Panc1 (cell line): ENCODE results near the gene SH3GL1. TPM values are rescaled to one million over a fixed set of nuclear protein-coding genes. Genes with fewer than 3 reads are reported as not detected.

Source experiments
- ATAC-seq: fragments of 200-7000 bp; cut with Tn5 transposase; 2 replicates; pipeline ENCODE4 v1.9.1; 2020; ENCODE audit warnings: mild to moderate bottlenecking, moderate library complexity
- BruUV-seq: library from RNA; stranded (reverse); fragments of 400-500 nt; replicated peaks from 2 replicates; lab custom pipeline; 2021; lab: Mats Ljungman, UMichigan
- CTCF ChIA-PET: fragments of 300-600 bp; sonication (Branson Sonifier 250); formaldehyde crosslinking; loops from one replicate; lab custom pipeline; 2022; ENCODE audit warnings: antibody characterized with exemption; lab: Charles Lee
- POLR2A ChIA-PET: fragments of 300-600 bp; sonication (Branson Sonifier 250); formaldehyde crosslinking; loops from one replicate; lab custom pipeline; 2022; ENCODE audit warnings: antibody characterized with exemption; lab: Charles Lee
- DNase-seq: peaks from one replicate; pipeline ENCODE4 v3.0.0-alpha.2; 2010; ENCODE audit warnings: low read depth, low spot score
- H3K27ac ChIP-seq: 2 replicates; pipeline ENCODE4 v1.5.1; 2011; ENCODE audit warnings: mild to moderate bottlenecking, low read length, inconsistent platforms
- H3K27me3 ChIP-seq: fragments of 200-500 bp; sonication (Bioruptor generic); 2 replicates; pipeline ENCODE4 v1.6.0; 2014; ENCODE audit warnings: low read length, inconsistent platforms; ENCODE audit not compliant: control insufficient read depth, insufficient read depth
- H3K36me3 ChIP-seq: fragments of 200-500 bp; sonication (Bioruptor generic); 2 replicates; pipeline ENCODE4 v1.5.1; 2014; ENCODE audit warnings: inconsistent platforms, mild to moderate bottlenecking, low read length, moderate library complexity; ENCODE audit not compliant: control insufficient read depth, insufficient read depth
- H3K4me1 ChIP-seq: 2 replicates; pipeline ENCODE4 v1.5.1; 2011; ENCODE audit warnings: inconsistent platforms, mild to moderate bottlenecking, low read length, moderate library complexity; ENCODE audit not compliant: control insufficient read depth, insufficient read depth
- H3K4me3 ChIP-seq, 2 experiments: 2 replicates each; pipeline ENCODE4 v1.5.1; 2011 to 2012; ENCODE audit warnings: low read depth in 2 of 2, low read length in 2 of 2, mild to moderate bottlenecking in 2 of 2, inconsistent platforms in 1 of 2, moderate library complexity in 1 of 2
- H3K9me3 ChIP-seq: fragments of 200-500 bp; sonication (Bioruptor generic); 2 replicates; pipeline ENCODE4 v1.5.1; 2014; ENCODE audit warnings: low read depth, mild to moderate bottlenecking, inconsistent platforms, low read length, moderate library complexity; ENCODE audit not compliant: control insufficient read depth, insufficient read depth
- POLR2AphosphoS5 ChIP-seq: IDR thresholded peaks from 2 replicates; pipeline ENCODE4 v1.6.1; 2012; ENCODE audit warnings: mild to moderate bottlenecking, low read depth, low read length, moderate library complexity
- SIN3A ChIP-seq: IDR thresholded peaks from 2 replicates; pipeline ENCODE4 v1.6.1; 2012; ENCODE audit warnings: low read depth, mild to moderate bottlenecking, low read length, moderate library complexity, borderline replicate concordance; ENCODE audit not compliant: insufficient read depth
- TCF7L2 ChIP-seq: IDR thresholded peaks from 2 replicates; pipeline ENCODE4 v1.6.1; 2011; ENCODE audit warnings: mild to moderate bottlenecking, low read depth, low read length, inconsistent platforms
- in situ Hi-C: cut with HindIII; loops from 2 replicates; pipeline ENCODE4 v1.10.0; 2016; ENCODE audit warnings: low sequenced_read_pairs, low pct_unique_long_range_greater_than_20kb
- intact Hi-C: fragments of 100-400 bp; cut with micrococcal nuclease; formaldehyde crosslinking; loops from one replicate; pipeline ENCODE4 v1.10.0; 2022; ENCODE audit not compliant: unreplicated experiment
- total RNA-seq: library from RNA; stranded (reverse); gene quantifications from one replicate; pipeline ENCODE4 v1.2.1, GENCODE V29; 2021; ENCODE audit not compliant: unreplicated experiment
- TF ChIP-seq, protein P1 (sequence below), 2 experiments: IDR thresholded peaks; 2 replicates each; pipeline ENCODE4 v1.6.1; 2011 to 2012; ENCODE audit warnings: low read depth in 2 of 2, control low read depth in 1 of 2, low read length in 1 of 2, mild to moderate bottlenecking in 1 of 2, moderate library complexity in 1 of 2; ENCODE audit not compliant: insufficient read depth in 1 of 2
- TF ChIP-seq, protein P2 (sequence below): fragments of 450-650 bp; IDR thresholded peaks from 2 replicates; pipeline ENCODE4 v1.5.1; 2017; ENCODE audit warnings: mild to moderate bottlenecking

Gene SH3GL1
- total RNA-seq, 1 experiment from 2014 or later: 57.1 TPM

DNA sequence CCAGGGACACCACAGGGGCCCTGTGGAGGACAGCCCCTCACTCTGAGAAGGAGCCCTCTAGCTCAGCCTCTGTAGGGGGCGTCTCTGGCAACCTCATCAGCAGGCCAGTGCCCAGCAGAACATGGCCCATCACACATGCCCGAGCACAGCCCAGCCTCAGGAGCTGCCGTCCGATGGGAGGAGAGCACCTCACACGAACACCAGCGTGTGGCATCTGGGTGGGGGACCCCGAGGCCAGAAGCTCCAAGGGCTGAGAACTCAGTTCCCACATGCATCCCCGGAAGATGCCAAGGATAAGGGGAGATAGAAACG, 11.3 kb downstream of the SH3GL1 start:
- no peak overlapping the region for H3K4me3 ChIP-seq
- CTCF ChIA-PET: no interaction called here
- no TSS peak for BruUV-seq
- H3K36me3 ChIP-seq: no peaks in the 10 kb centered on the region
- POLR2A ChIA-PET: no interaction called here
- intact Hi-C loops: no loop called here
- no peak overlapping the region for H3K27ac ChIP-seq
- peaks cover 18% of the 10 kb centered on the region for H3K4me1 ChIP-seq
- TF ChIP-seq SIN3A (no peak), POLR2AphosphoS5 (no peak), TCF7L2 (no peak)
- TF ChIP-seq, protein P1, sequence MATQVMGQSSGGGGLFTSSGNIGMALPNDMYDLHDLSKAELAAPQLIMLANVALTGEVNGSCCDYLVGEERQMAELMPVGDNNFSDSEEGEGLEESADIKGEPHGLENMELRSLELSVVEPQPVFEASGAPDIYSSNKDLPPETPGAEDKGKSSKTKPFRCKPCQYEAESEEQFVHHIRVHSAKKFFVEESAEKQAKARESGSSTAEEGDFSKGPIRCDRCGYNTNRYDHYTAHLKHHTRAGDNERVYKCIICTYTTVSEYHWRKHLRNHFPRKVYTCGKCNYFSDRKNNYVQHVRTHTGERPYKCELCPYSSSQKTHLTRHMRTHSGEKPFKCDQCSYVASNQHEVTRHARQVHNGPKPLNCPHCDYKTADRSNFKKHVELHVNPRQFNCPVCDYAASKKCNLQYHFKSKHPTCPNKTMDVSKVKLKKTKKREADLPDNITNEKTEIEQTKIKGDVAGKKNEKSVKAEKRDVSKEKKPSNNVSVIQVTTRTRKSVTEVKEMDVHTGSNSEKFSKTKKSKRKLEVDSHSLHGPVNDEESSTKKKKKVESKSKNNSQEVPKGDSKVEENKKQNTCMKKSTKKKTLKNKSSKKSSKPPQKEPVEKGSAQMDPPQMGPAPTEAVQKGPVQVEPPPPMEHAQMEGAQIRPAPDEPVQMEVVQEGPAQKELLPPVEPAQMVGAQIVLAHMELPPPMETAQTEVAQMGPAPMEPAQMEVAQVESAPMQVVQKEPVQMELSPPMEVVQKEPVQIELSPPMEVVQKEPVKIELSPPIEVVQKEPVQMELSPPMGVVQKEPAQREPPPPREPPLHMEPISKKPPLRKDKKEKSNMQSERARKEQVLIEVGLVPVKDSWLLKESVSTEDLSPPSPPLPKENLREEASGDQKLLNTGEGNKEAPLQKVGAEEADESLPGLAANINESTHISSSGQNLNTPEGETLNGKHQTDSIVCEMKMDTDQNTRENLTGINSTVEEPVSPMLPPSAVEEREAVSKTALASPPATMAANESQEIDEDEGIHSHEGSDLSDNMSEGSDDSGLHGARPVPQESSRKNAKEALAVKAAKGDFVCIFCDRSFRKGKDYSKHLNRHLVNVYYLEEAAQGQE (IDR thresholded peaks at IDR 0.05; ENCODE audit: insufficient read depth in 1 of 2, low read depth in 2 of 2, low read length in 1 of 2): no peak
- TF ChIP-seq, protein P2, sequence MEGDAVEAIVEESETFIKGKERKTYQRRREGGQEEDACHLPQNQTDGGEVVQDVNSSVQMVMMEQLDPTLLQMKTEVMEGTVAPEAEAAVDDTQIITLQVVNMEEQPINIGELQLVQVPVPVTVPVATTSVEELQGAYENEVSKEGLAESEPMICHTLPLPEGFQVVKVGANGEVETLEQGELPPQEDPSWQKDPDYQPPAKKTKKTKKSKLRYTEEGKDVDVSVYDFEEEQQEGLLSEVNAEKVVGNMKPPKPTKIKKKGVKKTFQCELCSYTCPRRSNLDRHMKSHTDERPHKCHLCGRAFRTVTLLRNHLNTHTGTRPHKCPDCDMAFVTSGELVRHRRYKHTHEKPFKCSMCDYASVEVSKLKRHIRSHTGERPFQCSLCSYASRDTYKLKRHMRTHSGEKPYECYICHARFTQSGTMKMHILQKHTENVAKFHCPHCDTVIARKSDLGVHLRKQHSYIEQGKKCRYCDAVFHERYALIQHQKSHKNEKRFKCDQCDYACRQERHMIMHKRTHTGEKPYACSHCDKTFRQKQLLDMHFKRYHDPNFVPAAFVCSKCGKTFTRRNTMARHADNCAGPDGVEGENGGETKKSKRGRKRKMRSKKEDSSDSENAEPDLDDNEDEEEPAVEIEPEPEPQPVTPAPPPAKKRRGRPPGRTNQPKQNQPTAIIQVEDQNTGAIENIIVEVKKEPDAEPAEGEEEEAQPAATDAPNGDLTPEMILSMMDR: no peak
- DNase-seq (no peak), ATAC-seq (no peak)
- in situ Hi-C loops: no loop called here
- no peaks in the 10 kb centered on the region for H3K27me3 ChIP-seq
- no peaks in the 10 kb centered on the region for H3K9me3 ChIP-seq

DNA sequence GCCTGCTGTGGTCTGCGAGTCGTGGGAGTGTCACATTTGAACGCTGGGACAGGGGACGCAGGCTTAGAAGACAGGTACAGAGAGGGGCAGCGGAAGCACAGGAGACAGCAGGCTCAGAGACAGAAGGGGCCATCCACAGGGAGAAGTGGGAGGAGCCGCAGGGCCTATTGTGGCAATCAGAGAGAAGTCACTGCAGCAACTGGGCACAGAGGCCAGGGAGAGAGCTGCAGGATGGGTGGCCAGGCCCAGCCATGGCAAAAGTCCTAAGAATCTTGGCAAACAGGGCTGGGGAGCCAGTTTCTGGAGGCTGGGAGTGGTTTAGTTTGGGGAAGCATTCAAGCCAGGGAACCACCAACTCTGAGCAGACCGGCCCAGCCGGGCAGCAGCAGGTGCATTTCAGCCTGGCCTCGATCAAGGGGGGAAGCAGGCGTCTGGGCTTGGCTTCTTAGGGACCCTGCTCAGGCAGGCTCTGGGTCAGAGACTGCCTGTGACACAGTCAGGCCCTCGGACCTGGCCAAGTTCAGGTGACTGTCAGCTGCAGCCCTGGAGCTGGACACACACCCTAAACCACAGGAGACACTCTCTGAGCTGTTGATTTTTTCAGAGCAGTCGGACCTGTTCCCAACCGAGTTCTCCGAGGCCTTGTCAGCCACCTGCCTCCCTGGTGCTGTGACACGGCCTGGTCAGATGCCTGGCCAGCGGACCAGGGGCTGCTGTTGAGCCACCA, 11.8 kb downstream of the SH3GL1 start:
- no TSS peak for BruUV-seq
- intact Hi-C loops (no loop called here), in situ Hi-C loops (no loop called here)
- Histone ChIP-seq H3K4me3 (no peak overlapping the region), H3K36me3 (no peaks in the 10 kb centered on the region), H3K9me3 (no peaks in the 10 kb centered on the region), H3K27ac (no peak overlapping the region), H3K27me3 (no peaks in the 10 kb centered on the region), H3K4me1 (peaks cover 21% of the 10 kb centered on the region)
- TF ChIP-seq POLR2AphosphoS5: no peak
- ChIA-PET POLR2A (no interaction called here), CTCF (no interaction called here)
- ATAC-seq: no peak
- DNase-seq: no peak

DNA sequence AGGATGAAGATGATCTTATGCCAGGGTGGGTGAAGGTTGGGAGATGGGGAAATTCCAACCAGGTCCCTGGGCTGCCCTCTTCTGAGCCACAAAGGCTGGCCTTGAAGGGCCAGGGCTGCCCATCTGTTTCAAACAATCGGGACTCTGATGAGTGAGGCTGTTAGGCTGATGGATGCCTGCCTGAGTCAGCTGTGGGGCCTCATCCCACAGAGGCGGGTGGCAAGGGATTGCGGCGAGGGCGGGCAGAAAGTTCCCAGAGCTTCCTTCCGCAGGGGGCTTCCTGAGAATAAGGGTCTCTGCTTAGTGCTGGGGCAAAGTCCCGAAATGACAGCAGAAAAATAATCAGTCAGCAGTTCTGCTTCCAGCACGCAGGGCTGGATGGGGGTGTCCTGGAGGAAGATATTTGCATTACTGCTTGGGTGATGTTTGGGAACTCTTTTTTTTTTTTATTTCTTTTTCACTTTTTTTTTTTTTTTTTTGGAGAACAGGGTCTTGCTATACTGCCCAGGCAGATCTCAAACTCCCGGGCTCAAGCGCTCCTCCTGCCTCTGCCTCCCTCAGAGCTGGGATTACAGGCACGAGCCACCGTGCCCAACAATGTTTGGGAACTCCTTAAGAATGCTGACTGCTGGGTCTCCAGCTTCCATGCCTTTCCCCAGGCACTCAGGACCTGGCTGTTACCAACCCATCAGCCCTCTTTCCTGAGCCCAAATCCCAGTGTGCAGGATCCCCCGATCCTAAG, 14.1 kb downstream of the SH3GL1 start:
- TF ChIP-seq SIN3A: no peak
- TF ChIP-seq, protein P2: no peak
- TF ChIP-seq, protein P1 (IDR thresholded peaks at IDR 0.05; ENCODE audit: insufficient read depth in 1 of 2, low read depth in 2 of 2, low read length in 1 of 2): no peak
- TF ChIP-seq POLR2AphosphoS5: no peak
- no peak for TF ChIP-seq TCF7L2
- no peaks in the 10 kb centered on the region for H3K9me3 ChIP-seq
- H3K27me3 ChIP-seq: no peaks in the 10 kb centered on the region
- POLR2A ChIA-PET: no interaction called here
- no peak overlapping the region for H3K27ac ChIP-seq
- no peaks in the 10 kb centered on the region for H3K36me3 ChIP-seq
- intact Hi-C loops: no loop called here
- in situ Hi-C loops: no loop called here
- ATAC-seq (no peak), DNase-seq (no peak)
- no TSS peak for BruUV-seq
- CTCF ChIA-PET: no interaction called here
- H3K4me3 ChIP-seq: no peak overlapping the region
- H3K4me1 ChIP-seq: peaks cover 19% of the 10 kb centered on the region
